Muscle layer of colon (tissue), 2 donors: Measurements from ENCODE around the gene EGFR.

Source experiments
- H3K27ac ChIP-seq: one replicate; pipeline ENCODE4 v1.7.0; 2013; ENCODE audit warnings: low read depth, mild to moderate bottlenecking, low read length, moderate library complexity
- H3K27me3 ChIP-seq, 2 donors: one replicate each; pipeline ENCODE4 v1.7.0; 2013; ENCODE audit warnings: low read length in 2 of 2, mild to moderate bottlenecking in 2 of 2; ENCODE audit not compliant: insufficient read depth in 2 of 2, control insufficient read depth in 1 of 2
- H3K36me3 ChIP-seq: one replicate; pipeline ENCODE4 v1.7.0; 2013; ENCODE audit warnings: mild to moderate bottlenecking, low read length; ENCODE audit not compliant: insufficient read depth
- H3K4me1 ChIP-seq: one replicate; pipeline ENCODE4 v1.7.0; 2013; ENCODE audit warnings: mild to moderate bottlenecking, low read length; ENCODE audit not compliant: insufficient read depth
- H3K4me3 ChIP-seq, 2 donors: one replicate each; pipeline ENCODE4 v1.7.0; 2013; ENCODE audit warnings: low read length in 2 of 2, low read depth in 1 of 2, mild to moderate bottlenecking in 1 of 2, moderate library complexity in 1 of 2
- H3K9ac ChIP-seq: one replicate; pipeline ENCODE4 v1.7.0; 2013; ENCODE audit warnings: low read length
- H3K9me3 ChIP-seq: one replicate; pipeline ENCODE4 v1.7.0; 2013; ENCODE audit warnings: mild to moderate bottlenecking, low read length
- donor health status: abdominal sarcoma.
- donor health status: Adenocarcinoma of cecum.

Gene EGFR

DNA sequence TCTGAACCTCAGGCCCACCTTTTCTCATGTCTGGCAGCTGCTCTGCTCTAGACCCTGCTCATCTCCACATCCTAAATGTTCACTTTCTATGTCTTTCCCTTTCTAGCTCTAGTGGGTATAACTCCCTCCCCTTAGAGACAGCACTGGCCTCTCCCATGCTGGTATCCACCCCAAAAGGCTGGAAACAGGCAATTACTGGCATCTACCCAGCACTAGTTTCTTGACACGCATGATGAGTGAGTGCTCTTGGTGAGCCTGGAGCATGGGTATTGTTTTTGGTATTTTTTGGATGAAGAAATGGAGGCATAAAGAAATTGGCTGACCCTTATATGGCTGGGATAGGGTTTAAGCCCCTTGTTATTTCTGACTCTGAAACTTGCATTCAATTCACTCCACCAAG, 156.0 kb downstream of the EGFR start:
- peaks cover 24% of the 10 kb centered on the region for H3K4me1 ChIP-seq
- H3K9me3 ChIP-seq, result no peaks in the 10 kb centered on the region
- no peak overlapping the region for H3K4me3 ChIP-seq
- H3K27me3 ChIP-seq, result no peaks in the 10 kb centered on the region
- H3K9ac ChIP-seq, result no peak overlapping the region
- H3K27ac ChIP-seq, result no peak overlapping the region
- peaks cover 51% of the 10 kb centered on the region for H3K36me3 ChIP-seq

GRCh38 chr7:55177068-55177530, 158.3 kb downstream of the EGFR start:
- H3K27ac ChIP-seq, result no peak overlapping the region
- no peak overlapping the region for H3K9ac ChIP-seq

DNA sequence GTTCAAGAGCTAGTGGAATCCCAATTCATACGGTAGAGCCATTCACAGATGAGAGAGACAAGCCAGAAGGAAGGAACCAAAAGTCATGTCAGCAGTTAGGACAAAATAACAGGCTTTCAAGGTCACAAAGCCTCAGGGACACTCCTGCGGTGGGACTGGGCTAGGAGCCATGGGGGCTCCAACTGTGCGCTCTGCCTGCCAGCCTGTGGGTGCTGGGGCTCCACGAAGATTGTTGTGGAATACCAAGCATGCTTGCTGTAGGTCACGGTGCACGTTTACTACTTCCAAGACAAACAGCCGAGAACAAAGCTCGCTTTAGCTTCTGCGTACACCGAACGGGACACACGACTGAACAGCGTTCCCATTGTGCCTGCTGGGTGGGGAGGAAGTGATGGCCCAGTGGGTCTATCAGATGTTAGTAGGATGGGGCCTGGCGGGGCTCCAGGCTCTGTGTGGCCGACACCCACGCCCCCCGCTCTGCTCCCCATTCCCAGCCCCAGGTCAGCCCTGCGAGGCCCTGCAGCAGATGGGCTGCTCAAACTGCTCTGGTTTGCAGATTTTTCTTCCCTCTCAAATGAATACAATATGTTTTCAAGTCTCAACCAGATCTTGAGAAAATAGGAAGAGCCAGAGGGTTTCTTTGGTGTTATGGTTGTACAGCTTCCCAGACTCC, 158.9 kb downstream of the EGFR start:
- Histone ChIP-seq H3K27ac (no peak overlapping the region), H3K36me3 (peaks cover 54% of the 10 kb centered on the region), H3K9ac (no peak overlapping the region), H3K27me3 (no peaks in the 10 kb centered on the region), H3K9me3 (no peaks in the 10 kb centered on the region), H3K4me3 (no peak overlapping the region), H3K4me1 (peaks cover 29% of the 10 kb centered on the region)

More at GRCh38 chr7:55177068-55177530, 158.3 kb downstream of the EGFR start:
- Histone ChIP-seq H3K4me3 (no peak overlapping the region), H3K36me3 (peaks cover 54% of the 10 kb centered on the region), H3K27me3 (no peaks in the 10 kb centered on the region), H3K4me1 (peaks cover 29% of the 10 kb centered on the region), H3K9me3 (no peaks in the 10 kb centered on the region)

- H3K27ac ChIP-seq, result no peak overlapping the region
- H3K27me3 ChIP-seq, result no peaks in the 10 kb centered on the region
- H3K9me3 ChIP-seq, result no peaks in the 10 kb centered on the region
- H3K9ac ChIP-seq, result no peak overlapping the region
- H3K36me3 ChIP-seq, result peaks cover 50% of the 10 kb centered on the region
- peaks cover 29% of the 10 kb centered on the region for H3K4me1 ChIP-seq
- no peak overlapping the region for H3K4me3 ChIP-seq
Measured at GRCh38 chr7:55178292-55178862, 159.6 kb downstream of the EGFR start.

DNA sequence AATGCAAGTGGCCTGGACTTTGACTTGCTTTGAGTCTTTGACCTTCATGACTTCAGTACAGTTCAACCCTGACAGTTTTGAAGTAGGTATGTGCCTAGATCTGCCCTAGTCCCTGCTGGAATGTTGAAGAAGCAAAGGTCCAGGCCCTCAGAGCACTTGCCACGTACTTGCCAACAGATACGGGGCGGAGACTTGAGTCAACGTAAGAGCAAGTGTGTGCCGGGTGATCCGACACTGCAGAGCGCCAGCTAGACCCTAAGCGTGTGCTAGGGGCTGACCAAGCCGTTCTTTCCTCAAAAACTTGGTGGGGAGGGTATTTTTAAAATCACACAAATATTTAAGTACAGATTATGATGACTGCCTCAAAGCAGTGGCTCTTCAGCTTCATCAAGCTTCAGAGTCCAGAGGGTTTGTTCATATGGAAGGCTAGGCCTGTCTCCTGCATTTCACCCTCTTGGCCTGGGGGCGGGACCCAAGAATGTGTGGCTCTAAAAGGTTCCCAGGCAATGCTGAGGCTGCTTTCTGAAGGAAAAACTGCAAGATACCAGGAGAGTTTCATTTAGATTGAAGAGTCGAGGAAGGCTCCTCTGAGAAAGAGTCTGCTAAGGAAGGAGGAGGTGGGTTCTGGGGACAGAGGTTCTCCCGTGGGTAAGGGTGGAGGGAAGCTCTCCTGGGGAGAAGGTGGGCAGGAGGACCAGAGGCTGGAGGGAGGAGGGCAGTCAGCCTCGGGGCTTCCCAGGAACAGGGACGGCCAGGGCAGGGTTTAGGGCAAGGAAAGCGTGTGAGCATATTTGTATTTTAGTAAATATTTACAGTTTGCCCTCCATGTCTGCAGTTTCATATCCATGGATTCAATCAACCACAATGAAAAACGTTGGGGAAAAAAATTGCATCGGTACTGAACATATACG, 160.3 kb downstream of the EGFR start:
- H3K27me3 ChIP-seq, result no peaks in the 10 kb centered on the region
- H3K4me1 ChIP-seq, result peaks cover 29% of the 10 kb centered on the region
- H3K9ac ChIP-seq, result no peak overlapping the region
- no peak overlapping the region for H3K4me3 ChIP-seq
- H3K9me3 ChIP-seq, result no peaks in the 10 kb centered on the region
- H3K36me3 ChIP-seq, result peaks cover 43% of the 10 kb centered on the region
- H3K27ac ChIP-seq, result no peak overlapping the region

GRCh38 chr7:55179931-55180682, 161.3 kb downstream of the EGFR start:
- Histone ChIP-seq H3K4me1 (peaks cover 29% of the 10 kb centered on the region), H3K36me3 (peaks cover 42% of the 10 kb centered on the region), H3K27ac (no peak overlapping the region)

DNA sequence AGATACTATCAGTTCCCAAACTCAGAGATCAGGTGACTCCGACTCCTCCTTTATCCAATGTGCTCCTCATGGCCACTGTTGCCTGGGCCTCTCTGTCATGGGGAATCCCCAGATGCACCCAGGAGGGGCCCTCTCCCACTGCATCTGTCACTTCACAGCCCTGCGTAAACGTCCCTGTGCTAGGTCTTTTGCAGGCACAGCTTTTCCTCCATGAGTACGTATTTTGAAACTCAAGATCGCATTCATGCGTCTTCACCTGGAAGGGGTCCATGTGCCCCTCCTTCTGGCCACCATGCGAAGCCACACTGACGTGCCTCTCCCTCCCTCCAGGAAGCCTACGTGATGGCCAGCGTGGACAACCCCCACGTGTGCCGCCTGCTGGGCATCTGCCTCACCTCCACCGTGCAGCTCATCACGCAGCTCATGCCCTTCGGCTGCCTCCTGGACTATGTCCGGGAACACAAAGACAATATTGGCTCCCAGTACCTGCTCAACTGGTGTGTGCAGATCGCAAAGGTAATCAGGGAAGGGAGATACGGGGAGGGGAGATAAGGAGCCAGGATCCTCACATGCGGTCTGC, 162.2 kb downstream of the EGFR start:
- no peaks in the 10 kb centered on the region for H3K27me3 ChIP-seq
- H3K4me3 ChIP-seq, result no peak overlapping the region
- no peak overlapping the region for H3K27ac ChIP-seq
- H3K9me3 ChIP-seq, result no peaks in the 10 kb centered on the region
- H3K4me1 ChIP-seq, result peaks cover 29% of the 10 kb centered on the region
- peaks cover 44% of the 10 kb centered on the region for H3K36me3 ChIP-seq
- H3K9ac ChIP-seq, result no peak overlapping the region

More at GRCh38 chr7:55179931-55180682, 161.3 kb downstream of the EGFR start:
- Histone ChIP-seq H3K4me3 (no peak overlapping the region), H3K9me3 (no peaks in the 10 kb centered on the region), H3K27me3 (no peaks in the 10 kb centered on the region), H3K9ac (no peak overlapping the region)

- Histone ChIP-seq H3K27me3 (no peaks in the 10 kb centered on the region), H3K4me3 (no peak overlapping the region), H3K9me3 (no peaks in the 10 kb centered on the region), H3K9ac (no peak overlapping the region), H3K4me1 (peaks cover 29% of the 10 kb centered on the region), H3K36me3 (peaks cover 46% of the 10 kb centered on the region), H3K27ac (no peak overlapping the region)
Measured at GRCh38 chr7:55181762-55182161, 162.9 kb downstream of the EGFR start.

- Histone ChIP-seq H3K9me3 (no peaks in the 10 kb centered on the region), H3K4me1 (peaks cover 15% of the 10 kb centered on the region), H3K27me3 (no peaks in the 10 kb centered on the region), H3K4me3 (no peak overlapping the region), H3K27ac (no peak overlapping the region), H3K9ac (no peak overlapping the region), H3K36me3 (peaks cover 49% of the 10 kb centered on the region)
Measured at GRCh38 chr7:55183897-55184296, 165.1 kb downstream of the EGFR start.

GRCh38 chr7:55185321-55185802, 166.5 kb downstream of the EGFR start:
- no peak overlapping the region for H3K27ac ChIP-seq
- H3K4me3 ChIP-seq, result no peak overlapping the region
- peaks cover 6% of the 10 kb centered on the region for H3K4me1 ChIP-seq
- no peak overlapping the region for H3K9ac ChIP-seq
- peaks cover 42% of the 10 kb centered on the region for H3K36me3 ChIP-seq
- H3K27me3 ChIP-seq, result no peaks in the 10 kb centered on the region
- H3K9me3 ChIP-seq, result no peaks in the 10 kb centered on the region
